GM19468 (cell line): ENCODE data around the gene HOXC10.

Experiments
- ATAC-seq: cut with Tn5 transposase; IDR thresholded peaks from one replicate; pipeline ENCODE4 v1.9.1; 2021; ENCODE audit warnings: mild to moderate bottlenecking, moderate library complexity, moderate number of reproducible peaks; ENCODE audit not compliant: unreplicated experiment; ENCODE audit errors: extremely low read depth

The HOXC10 gene

GRCh38 chr12:53988541-53989226 lies 3.7 kb downstream of the HOXC10 start:
- no peak for ATAC-seq

- no peak for ATAC-seq
Observed at GRCh38 chr12:53989227-53990113, 4.5 kb downstream of the HOXC10 start.

GRCh38 chr12:53990311-53991076 lies 5.5 kb downstream of the HOXC10 start:
- ATAC-seq, result no peak

GRCh38 chr12:53991077-53991460 lies 6.1 kb downstream of the HOXC10 start:
- no peak for ATAC-seq

- ATAC-seq, result no peak
Observed at GRCh38 chr12:53992377-53992889, 7.5 kb downstream of the HOXC10 start.

GRCh38 chr12:53993162-53994008 lies 8.4 kb downstream of the HOXC10 start:
- ATAC-seq, result no peak

- ATAC-seq, result no peak
Observed at GRCh38 chr12:53994009-53994263, 9.0 kb downstream of the HOXC10 start.

GRCh38 chr12:53994264-53995001 lies 9.5 kb downstream of the HOXC10 start:
- ATAC-seq, result no peak

GRCh38 chr12:53995002-53995377 lies 10.0 kb downstream of the HOXC10 start:
- ATAC-seq, result no peak

GRCh38 chr12:53995378-53996239 lies 10.7 kb downstream of the HOXC10 start:
- ATAC-seq, result no peak

GRCh38 chr12:53996240-53997203 lies 11.6 kb downstream of the HOXC10 start:
- ATAC-seq, result no peak

GRCh38 chr12:53997204-53998109 lies 12.5 kb downstream of the HOXC10 start:
- ATAC-seq, result no peak

GRCh38 chr12:53998110-53998899 lies 13.4 kb downstream of the HOXC10 start:
- no peak for ATAC-seq

GRCh38 chr12:53998900-53999236 lies 13.9 kb downstream of the HOXC10 start:
- ATAC-seq, result no peak

GRCh38 chr12:53999559-54000115 lies 14.7 kb downstream of the HOXC10 start:
- ATAC-seq, result no peak
